ENCODE measurements around the gene VCX2. TPM values are rescaled to one million over a fixed set of nuclear protein-coding genes. Genes with fewer than 3 reads are reported as not detected.

The VCX2 gene
- total and polyA plus RNA-seq, 8 donors: not detected

GRCh38 chrX:8140986-8141744 lies 29.9 kb downstream of the VCX2 start:
- no peak for ATAC-seq
- Histone ChIP-seq H3K36me3 (no peaks in the 10 kb centered on the region), H3K4me1 (no peaks in the 10 kb centered on the region), H3K9me3 (no peaks in the 10 kb centered on the region), H3K27ac (no peak overlapping the region), H3K27me3 (no peaks in the 10 kb centered on the region), H3K4me3 (no peak overlapping the region)
- TF ChIP-seq CTCF (IDR thresholded peaks at IDR 0.05): no peak
- WGBS, 2 donors: 84 to 87% methylated on average over 10 of the region's 10 CpGs
- FAIRE-seq: no peak
- no peak for DNase-seq
- intact Hi-C loops (cut with DNase I): no loop called here

- WGBS, 2 donors: 71 to 72% methylated on average over 4 of the region's 4 CpGs
- Histone ChIP-seq H3K4me1 (no peaks in the 10 kb centered on the region), H3K27me3 (no peaks in the 10 kb centered on the region), H3K9me3 (no peaks in the 10 kb centered on the region), H3K4me3 (no peak overlapping the region), H3K27ac (no peak overlapping the region), H3K36me3 (no peaks in the 10 kb centered on the region)
- intact Hi-C loops (cut with DNase I): no loop called here
- DNase-seq: no peak
- no peak for ATAC-seq
- TF ChIP-seq CTCF (IDR thresholded peaks at IDR 0.05): no peak
- no peak for FAIRE-seq
These were observed 31.4 kb downstream of the VCX2 start for GRCh38 chrX:8139716-8140115.

- ATAC-seq (no peak), DNase-seq (no peak), FAIRE-seq (no peak)
- H3K4me1 ChIP-seq: no peaks in the 10 kb centered on the region
- no peaks in the 10 kb centered on the region for H3K27me3 ChIP-seq
- H3K27ac ChIP-seq: no peak overlapping the region
- WGBS, 2 donors: 81 to 85% methylated on average over 5 of the region's 5 CpGs
- intact Hi-C loops (cut with DNase I): no loop called here
- no peak overlapping the region for H3K4me3 ChIP-seq
- no peak for TF ChIP-seq CTCF (IDR thresholded peaks at IDR 0.05)
- no peaks in the 10 kb centered on the region for H3K36me3 ChIP-seq
- no peaks in the 10 kb centered on the region for H3K9me3 ChIP-seq
These were observed 32.8 kb downstream of the VCX2 start for GRCh38 chrX:8138252-8138651.

- 81 to 84% methylated on average over 3 of the region's 3 CpGs for WGBS, 2 donors
- no peak overlapping the region for H3K4me3 ChIP-seq
- H3K4me1 ChIP-seq: no peaks in the 10 kb centered on the region
- no peak for TF ChIP-seq CTCF (IDR thresholded peaks at IDR 0.05)
- no peaks in the 10 kb centered on the region for H3K9me3 ChIP-seq
- ATAC-seq (no peak), DNase-seq (no peak), FAIRE-seq (no peak)
- H3K27me3 ChIP-seq: no peaks in the 10 kb centered on the region
- H3K36me3 ChIP-seq: no peaks in the 10 kb centered on the region
- H3K27ac ChIP-seq: no peak overlapping the region
- intact Hi-C loops (cut with DNase I): no loop called here
These were observed 44.4 kb downstream of the VCX2 start for GRCh38 chrX:8126648-8127047.

- DNase-seq: no peak
- no peak for TF ChIP-seq CTCF (IDR thresholded peaks at IDR 0.05)
- 52 to 68% methylated on average over 1 of the region's 1 CpG for WGBS, 2 donors
- Histone ChIP-seq H3K4me3 (no peak overlapping the region), H3K27me3 (no peaks in the 10 kb centered on the region), H3K4me1 (no peaks in the 10 kb centered on the region), H3K9me3 (no peaks in the 10 kb centered on the region), H3K36me3 (no peaks in the 10 kb centered on the region), H3K27ac (no peak overlapping the region)
- intact Hi-C loops (cut with DNase I): no loop called here
- FAIRE-seq: no peak
- ATAC-seq: no peak
These were observed 45.0 kb downstream of the VCX2 start for GRCh38 chrX:8126092-8126491.
